Measurements from ENCODE around the gene ALOX5. TPM values are rescaled to one million over a fixed set of nuclear protein-coding genes. Genes with fewer than 3 reads are reported as not detected.

The ALOX5 gene
- total and polyA plus RNA-seq, 10 donors: 69.3 to 357 (median 154) TPM

DNA sequence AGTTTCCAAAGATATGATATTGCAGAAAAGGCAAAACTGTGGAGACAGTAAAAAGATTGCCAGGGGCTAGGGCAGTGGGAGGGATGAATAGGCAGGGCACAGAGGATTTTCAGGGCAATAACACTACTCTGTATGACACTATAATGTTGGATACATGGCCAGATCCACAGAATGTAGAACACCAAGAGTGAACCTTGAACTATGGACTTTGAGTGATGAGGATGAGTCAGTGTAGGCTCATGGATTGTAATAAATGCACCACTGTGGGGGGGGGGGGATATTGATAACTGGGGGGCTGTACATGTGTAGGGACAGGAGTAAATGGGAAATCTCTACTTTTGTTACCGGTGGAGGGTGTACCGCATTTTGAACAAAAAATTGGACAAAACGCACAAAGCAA, 77.4 kb downstream of the ALOX5 start:
- 91 to 98% (median 94%) methylated on average over 3 of the region's 3 CpGs for WGBS, 5 donors
- TF ChIP-seq POLR2A (IDR thresholded peaks at IDR 0.05) (no peak), POLR2AphosphoS5 (IDR thresholded peaks at IDR 0.05) (no peak)
- TF ChIP-seq, protein P1, sequence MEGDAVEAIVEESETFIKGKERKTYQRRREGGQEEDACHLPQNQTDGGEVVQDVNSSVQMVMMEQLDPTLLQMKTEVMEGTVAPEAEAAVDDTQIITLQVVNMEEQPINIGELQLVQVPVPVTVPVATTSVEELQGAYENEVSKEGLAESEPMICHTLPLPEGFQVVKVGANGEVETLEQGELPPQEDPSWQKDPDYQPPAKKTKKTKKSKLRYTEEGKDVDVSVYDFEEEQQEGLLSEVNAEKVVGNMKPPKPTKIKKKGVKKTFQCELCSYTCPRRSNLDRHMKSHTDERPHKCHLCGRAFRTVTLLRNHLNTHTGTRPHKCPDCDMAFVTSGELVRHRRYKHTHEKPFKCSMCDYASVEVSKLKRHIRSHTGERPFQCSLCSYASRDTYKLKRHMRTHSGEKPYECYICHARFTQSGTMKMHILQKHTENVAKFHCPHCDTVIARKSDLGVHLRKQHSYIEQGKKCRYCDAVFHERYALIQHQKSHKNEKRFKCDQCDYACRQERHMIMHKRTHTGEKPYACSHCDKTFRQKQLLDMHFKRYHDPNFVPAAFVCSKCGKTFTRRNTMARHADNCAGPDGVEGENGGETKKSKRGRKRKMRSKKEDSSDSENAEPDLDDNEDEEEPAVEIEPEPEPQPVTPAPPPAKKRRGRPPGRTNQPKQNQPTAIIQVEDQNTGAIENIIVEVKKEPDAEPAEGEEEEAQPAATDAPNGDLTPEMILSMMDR (IDR thresholded peaks at IDR 0.05 in 8 of 11, conservative IDR thresholded peaks at IDR 0.05 in 3 of 11): no peak
- no peaks in the 10 kb centered on the region for H3K9me3 ChIP-seq
- H3K27me3 ChIP-seq (replicated peaks in 1 of 7): no peaks in the 10 kb centered on the region
- H3K27ac ChIP-seq: no peak overlapping the region
- no peak for DNase-seq
- H3K4me1 ChIP-seq: peaks cover 0 to 34% (median 2%) of the 10 kb centered on the region in 6 donors
- no peak overlapping the region for H3K4me3 ChIP-seq
- peaks cover 0 to 38% (median 3%) of the 10 kb centered on the region in 6 donors for H3K36me3 ChIP-seq
- intact Hi-C loops (cut with DNase I; ENCODE audit: low total_unique reads): no loop called here

DNA sequence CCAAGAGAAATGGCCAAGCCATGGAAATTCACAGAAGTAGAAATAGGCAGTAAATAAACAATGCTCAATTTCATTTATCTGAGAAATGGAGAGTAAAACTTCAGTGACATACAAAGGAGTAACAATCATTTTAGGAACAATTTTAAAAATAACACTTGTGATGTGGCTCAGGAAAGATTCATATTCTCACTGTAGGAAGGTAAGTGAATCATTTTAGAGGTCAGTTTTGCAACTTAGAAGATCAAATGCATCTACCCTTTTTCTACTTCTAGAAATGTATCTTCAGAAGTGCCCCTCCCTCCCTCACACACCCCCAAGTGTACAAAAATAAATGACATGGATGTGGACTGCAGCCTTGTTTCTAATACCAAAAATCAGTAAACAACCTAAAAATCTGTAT, 78.3 kb downstream of the ALOX5 start:
- no peaks in the 10 kb centered on the region for H3K27me3 ChIP-seq (replicated peaks in 1 of 7)
- TF ChIP-seq, protein P1 (IDR thresholded peaks at IDR 0.05 in 8 of 11, conservative IDR thresholded peaks at IDR 0.05 in 3 of 11): no peak
- TF ChIP-seq POLR2A (IDR thresholded peaks at IDR 0.05) (no peak), POLR2AphosphoS5 (IDR thresholded peaks at IDR 0.05) (no peak)
- peaks cover 0 to 34% (median 2%) of the 10 kb centered on the region in 6 donors for H3K4me1 ChIP-seq
- H3K4me3 ChIP-seq: no peak overlapping the region
- DNase-seq: no peak
- H3K27ac ChIP-seq: no peak overlapping the region
- no peaks in the 10 kb centered on the region for H3K9me3 ChIP-seq
- peaks cover 0 to 40% (median 12%) of the 10 kb centered on the region in 6 donors for H3K36me3 ChIP-seq
- intact Hi-C loops (cut with DNase I; ENCODE audit: low total_unique reads): no loop called here

DNA sequence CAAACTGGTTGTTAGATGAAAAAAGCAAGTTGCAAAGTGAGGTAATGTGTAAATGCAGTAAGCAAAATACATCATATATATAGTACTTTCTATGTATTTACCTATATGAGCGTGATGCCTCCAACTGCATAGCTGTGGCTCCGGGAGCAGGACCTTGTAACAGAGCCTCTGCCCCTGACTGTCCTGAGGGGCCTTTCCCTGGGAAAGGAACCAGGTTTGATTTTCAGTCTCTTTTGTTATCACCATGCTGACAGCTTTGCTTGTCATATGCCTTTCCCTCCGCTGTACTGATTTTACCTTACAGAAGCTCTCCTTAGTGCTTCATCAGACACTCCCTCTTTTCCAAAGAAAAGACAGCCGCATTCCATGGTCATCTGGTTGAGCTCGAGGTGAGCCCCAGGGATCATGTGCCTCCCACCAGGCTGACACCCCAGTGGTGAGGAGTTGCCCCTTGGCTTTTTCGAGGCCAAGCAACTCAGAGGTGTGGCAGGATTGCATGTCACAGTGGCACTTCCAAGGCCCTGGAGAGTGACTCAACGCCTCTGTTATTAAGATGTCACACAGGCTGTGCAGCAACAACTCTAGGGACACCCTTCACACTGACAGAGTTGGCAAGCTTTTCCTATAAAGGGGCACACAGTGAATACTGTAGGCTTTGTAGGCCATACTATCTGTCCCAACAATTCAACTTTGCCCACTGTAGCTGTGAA, 78.9 kb downstream of the ALOX5 start:
- no peak for DNase-seq
- 77 to 93% (median 85%) methylated on average over 7 of the region's 7 CpGs for WGBS, 5 donors
- TF ChIP-seq POLR2AphosphoS5 (IDR thresholded peaks at IDR 0.05) (no peak), POLR2A (IDR thresholded peaks at IDR 0.05) (no peak)
- TF ChIP-seq, protein P1 (IDR thresholded peaks at IDR 0.05 in 8 of 11, conservative IDR thresholded peaks at IDR 0.05 in 3 of 11): no peak
- Histone ChIP-seq H3K36me3 (peaks cover 0 to 46% (median 18%) of the 10 kb centered on the region in 6 donors), H3K9me3 (no peaks in the 10 kb centered on the region), H3K4me1 (peaks cover 0 to 34% (median 2%) of the 10 kb centered on the region in 6 donors), H3K27ac (peak overlapping the region in 2 of 8 donors; percentile 28 to 40), H3K4me3 (no peak overlapping the region), H3K27me3 (replicated peaks in 1 of 7) (no peaks in the 10 kb centered on the region)
- intact Hi-C loops (cut with DNase I; ENCODE audit: low total_unique reads): no loop called here

DNA sequence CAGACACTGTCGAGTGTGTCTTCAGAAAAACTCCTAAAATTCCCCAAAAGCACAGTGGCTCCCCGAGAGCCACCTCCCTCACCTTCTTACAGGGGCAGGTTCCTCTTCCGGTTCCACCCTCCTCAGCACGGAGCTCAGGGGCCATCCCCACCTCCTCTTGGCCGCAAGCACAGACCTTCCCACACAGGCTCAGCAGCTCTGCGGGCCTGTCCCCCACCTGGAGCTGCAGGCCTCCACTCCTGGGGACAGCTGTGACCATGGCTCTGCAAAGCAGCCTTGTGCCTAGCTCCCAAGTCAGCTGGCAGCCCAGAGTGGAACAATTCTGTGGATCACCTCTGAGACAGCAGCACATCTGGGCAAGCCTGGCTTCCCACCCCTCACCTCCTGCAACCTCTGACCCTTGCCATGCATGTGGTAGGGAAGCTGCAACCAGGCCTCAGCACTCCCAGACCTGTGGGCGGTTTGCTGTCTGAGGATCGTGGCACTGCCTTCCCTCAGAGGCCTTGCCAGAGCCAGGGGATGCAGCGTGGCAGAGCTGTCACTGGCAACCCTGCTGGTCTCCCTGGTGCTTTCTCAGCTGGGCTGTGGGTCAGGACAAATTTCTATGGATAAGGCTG, 79.7 kb downstream of the ALOX5 start:
- intact Hi-C loops (cut with DNase I; ENCODE audit: low total_unique reads): no loop called here
- DNase-seq: no peak
- peaks cover 0 to 36% (median 2%) of the 10 kb centered on the region in 6 donors for H3K4me1 ChIP-seq
- H3K36me3 ChIP-seq: peaks cover 0 to 54% (median 26%) of the 10 kb centered on the region in 6 donors
- peak overlapping the region in 2 of 8 donors; percentile 28 to 40 for H3K27ac ChIP-seq
- H3K27me3 ChIP-seq (replicated peaks in 1 of 7): no peaks in the 10 kb centered on the region
- no peaks in the 10 kb centered on the region for H3K9me3 ChIP-seq
- H3K4me3 ChIP-seq: no peak overlapping the region
- WGBS, 5 donors: 63 to 93% (median 86%) methylated on average over 8 to 9 of the region's 9 CpGs
- TF ChIP-seq, protein P1 (IDR thresholded peaks at IDR 0.05 in 8 of 11, conservative IDR thresholded peaks at IDR 0.05 in 3 of 11): no peak
- TF ChIP-seq POLR2AphosphoS5 (IDR thresholded peaks at IDR 0.05): peak in 2 of 3 donors; percentile 28 to 54

Data from spleen (tissue), 11 donors.